K562 (cell line): ENCODE results near the gene ORC4. TPM values are rescaled to one million over a fixed set of nuclear protein-coding genes. Genes with fewer than 3 reads are reported as not detected.

ENCODE experiments used
- ATAC-seq: fragments of 200-7000 bp; cut with Tn5 transposase; 3 replicates; pipeline ENCODE4 v1.9.1; 2020; ENCODE audit warnings: moderate library complexity
- BruUV-seq: library from RNA; stranded (reverse); fragments of 400-500 nt; replicated peaks from 2 replicates; lab custom pipeline; 2021; lab: Mats Ljungman, UMichigan
- CTCF ChIA-PET: fragments of 300-600 bp; formaldehyde crosslinking; extraction: SDS; loops from one replicate; lab custom pipeline; 2021; ENCODE audit warnings: low intra/inter-chr PET ratio; lab: Yijun Ruan, JAX
- POLR2A ChIA-PET: fragments of 300-600, 350-650 bp; sonication (Branson Sonifier 250); formaldehyde crosslinking; extraction: SDS; loops from one replicate; lab custom pipeline; 2021; ENCODE audit warnings: antibody characterized with exemption, inconsistent platforms; lab: Yijun Ruan, JAX
- DNase-seq, 4 experiments: peaks; one replicate each; pipeline versions ENCODE4 v3.0.0 to v3.0.0-alpha.2; 2011 to 2018; ENCODE audit warnings: low spot score in 3 of 4, mixed read lengths in 3 of 4; ENCODE audit errors: extremely low read depth in 1 of 4
- FAIRE-seq: peaks from 2 replicates; lab custom pipeline; 2011; peaks lifted over from hg19 to GRCh38; lab: Jason Lieb, UNC
- H2AFZ ChIP-seq: 2 replicates; pipeline ENCODE4 v1.6.0; 2011; ENCODE audit warnings: low read depth, low read length, control low read depth, inconsistent platforms
- H3K27ac ChIP-seq: fragments of 200-600 bp; 3 replicates; pipeline ENCODE4 v1.8.0; 2011; ENCODE audit warnings: low read depth, mild to moderate bottlenecking, control low read depth, inconsistent platforms, low read length, moderate library complexity, mixed read lengths; ENCODE audit errors: extremely low read depth
- H3K27me3 ChIP-seq, 2 experiments: fragments of 300-600 bp in 1 of 2; 2 replicates in 1 of 2; 3 replicates in 1 of 2; pipeline versions ENCODE4 v1.6.0 to v1.8.0; 2011; ENCODE audit warnings: inconsistent platforms in 2 of 2, low read length in 2 of 2, mild to moderate bottlenecking in 1 of 2, mixed read lengths in 1 of 2, moderate library complexity in 1 of 2; ENCODE audit not compliant: control insufficient read depth in 2 of 2, insufficient read depth in 2 of 2
- H3K36me3 ChIP-seq: fragments of 300-600 bp; 3 replicates; pipeline ENCODE4 v1.8.0; 2011; ENCODE audit warnings: mild to moderate bottlenecking, low read length, inconsistent platforms; ENCODE audit not compliant: control insufficient read depth, insufficient read depth
- H3K4me1 ChIP-seq, 2 experiments: fragments of 200-600 bp in 1 of 2; replicated peaks in 1 of 2; 2 replicates in 1 of 2; 3 replicates in 1 of 2; pipeline versions ENCODE4 v1.5.1 to v1.8.0; 2011; ENCODE audit warnings: inconsistent platforms in 2 of 2, low read length in 2 of 2, mild to moderate bottlenecking in 1 of 2, mixed read lengths in 1 of 2, moderate library complexity in 1 of 2; ENCODE audit not compliant: control insufficient read depth in 2 of 2, insufficient read depth in 2 of 2
- H3K4me2 ChIP-seq: 2 replicates; pipeline ENCODE4 v1.6.1; 2011; ENCODE audit warnings: low read length, control low read depth, inconsistent platforms, mixed read lengths; ENCODE audit not compliant: insufficient read depth
- H3K4me3 ChIP-seq: fragments of 200-600 bp; sonication (generic), shearing (Covaris generic); 2 replicates; pipeline ENCODE4 v1.5.1; 2016; ENCODE audit warnings: control low read depth, inconsistent platforms
- H3K79me2 ChIP-seq: fragments of 200-600 bp; 3 replicates; pipeline ENCODE4 v1.8.0; 2011; ENCODE audit warnings: low read length, inconsistent platforms; ENCODE audit not compliant: control insufficient read depth, insufficient read depth
- H3K9ac ChIP-seq, 2 experiments: 2 replicates each; pipeline versions ENCODE4 v1.6.0 to v1.6.1; 2011; ENCODE audit warnings: low read depth in 2 of 2, low read length in 2 of 2, control low read depth in 1 of 2, inconsistent platforms in 1 of 2, mild to moderate bottlenecking in 1 of 2, mixed read lengths in 1 of 2; ENCODE audit not compliant: insufficient read depth in 1 of 2
- H3K9me1 ChIP-seq: one replicate; pipeline ENCODE4 v1.6.0; 2011; ENCODE audit warnings: inconsistent platforms, mild to moderate bottlenecking, low read length, moderate library complexity; ENCODE audit not compliant: control insufficient read depth, insufficient read depth
- H3K9me3 ChIP-seq: replicated peaks from 2 replicates; pipeline ENCODE4 v1.5.1; 2011; ENCODE audit warnings: low read depth, low read length, inconsistent platforms; ENCODE audit not compliant: control insufficient read depth, insufficient read depth
- H4K20me1 ChIP-seq: replicated peaks from 2 replicates; pipeline ENCODE4 v1.6.1; 2011; ENCODE audit warnings: low read length, inconsistent platforms, mixed read lengths; ENCODE audit not compliant: control insufficient read depth, insufficient read depth
- CSDE1 ChIP-seq, 2 experiments: fragments of 450-650 bp; IDR thresholded peaks; 2 replicates each; pipeline ENCODE4 v1.6.1; 2016; ENCODE audit warnings: mild to moderate bottlenecking in 1 of 2
- EGR1 ChIP-seq: fragments of 450-650 bp; conservative IDR thresholded peaks from 2 replicates; pipeline ENCODE4 v1.6.1; 2017; ENCODE audit warnings: mild to moderate bottlenecking
- NFATC3 ChIP-seq: fragments of 450-650 bp; IDR thresholded peaks from 2 replicates; pipeline ENCODE4 v1.6.1; 2017; ENCODE audit warnings: mild to moderate bottlenecking
- POLR2B ChIP-seq: fragments of 450-650 bp; IDR thresholded peaks from 2 replicates; pipeline ENCODE4 v1.6.1; 2018; ENCODE audit warnings: low read depth; ENCODE audit not compliant: partially characterized antibody
- ZNF695 ChIP-seq: fragments of 450-650 bp; formaldehyde crosslinking; IDR thresholded peaks from 2 replicates; pipeline ENCODE4 v1.4.0; 2020; ENCODE audit warnings: mild to moderate bottlenecking, moderate library complexity
- WGBS: fragments of 100-300 bp; shearing (Covaris generic); methylation state at CpG from one replicate; pipeline ENCODE4 v1.1.6; 2016; ENCODE audit warnings: low coverage, mixed read lengths; ENCODE audit not compliant: insufficient coverage; ENCODE audit errors: missing lambda C conversion rate; 5-methylcytosine and 5-hydroxymethylcytosine counted together
- in situ Hi-C: fragments of 300-500 bp; cut with MboI; formaldehyde crosslinking; loops from 4 replicates; pipeline ENCODE4 v1.15.0; 2018; ENCODE audit warnings: inconsistent platforms, mixed read lengths
- intact Hi-C: fragments of 100-400 bp; cut with micrococcal nuclease; formaldehyde crosslinking; loops from 2 replicates; pipeline ENCODE4 v1.14.2; 2022
- polyA plus RNA-seq, 8 experiments: library from polyadenylated mRNA; depleted of rRNA in 4 of 8; stranded (reverse) in 5 of 8; unstranded in 3 of 8; fragments of >200 nt; fragmentation: Nextera tagmentation in 2 of 8; fragmentation: Illumina TruSeq in 1 of 8; extraction: Ambion mirVana in 2 of 8; extraction: Trizol in 1 of 8; gene quantifications; 2 replicates each; pipeline versions ENCODE4 v1.2.1 to v1.2.3, GENCODE V29; 2011 to 2014; ENCODE audit warnings: inconsistent platforms in 1 of 8, missing spikeins in 1 of 8
- total RNA-seq, 7 experiments: library from RNA; depleted of rRNA in 6 of 7; stranded (reverse); fragments of >200 nt in 6 of 7; fragmentation: Illumina TruSeq in 2 of 7; extraction: Trizol in 2 of 7; gene quantifications; 2 replicates each; pipeline versions ENCODE4 v1.2.1 to v1.2.3, GENCODE V29; 2011 to 2021; ENCODE audit warnings: low replicate concordance in 1 of 7
- TF ChIP-seq, protein P1 (sequence below): fragments of 450-650 bp; IDR thresholded peaks from 2 replicates; pipeline ENCODE4 v1.6.1; 2018; ENCODE audit warnings: mild to moderate bottlenecking, low read depth; ENCODE audit not compliant: partially characterized antibody
- TF ChIP-seq, protein P2 (sequence below): sonication (generic); formaldehyde crosslinking; IDR thresholded peaks from 2 replicates; pipeline ENCODE4 v1.8.0; 2023; ENCODE audit warnings: mild to moderate bottlenecking, missing genetic modification reagents
- TF ChIP-seq, protein P3 (sequence below): fragments of 450-650 bp; formaldehyde crosslinking; IDR thresholded peaks from 2 replicates; pipeline ENCODE4 v1.4.0; 2020; ENCODE audit warnings: mild to moderate bottlenecking, moderate library complexity
- TF ChIP-seq, protein P4 (sequence below): fragments of 250-450 bp; sonication (Bioruptor Pico); IDR thresholded peaks from 2 replicates; pipeline ENCODE4 v1.8.0; 2021; ENCODE audit warnings: moderate library complexity, mild to moderate bottlenecking, inconsistent platforms
- TF ChIP-seq, protein P5 (sequence below), 3 experiments: fragments of 200-800 bp in 1 of 3; fragments of 250-450 bp in 1 of 3; fragments of 450-650 bp in 1 of 3; sonication (Bioruptor Pico) in 1 of 3; sonication (Bioruptor generic) in 1 of 3; formaldehyde crosslinking in 1 of 3; IDR thresholded peaks; 2 replicates each; pipeline versions ENCODE4 v1.6.1 to v1.8.0; 2016 to 2022; ENCODE audit warnings: mild to moderate bottlenecking in 2 of 3, missing genetic modification characterization in 2 of 3, missing compliant biosample characterization in 1 of 3, moderate library complexity in 1 of 3

Gene ORC4
- total and polyA plus RNA-seq, 9 of the 15 experiments (the other 6 are each of a cell fraction or from before 2014, with no cell fraction given), result 58.6 to 100 (median 70.5) TPM

DNA sequence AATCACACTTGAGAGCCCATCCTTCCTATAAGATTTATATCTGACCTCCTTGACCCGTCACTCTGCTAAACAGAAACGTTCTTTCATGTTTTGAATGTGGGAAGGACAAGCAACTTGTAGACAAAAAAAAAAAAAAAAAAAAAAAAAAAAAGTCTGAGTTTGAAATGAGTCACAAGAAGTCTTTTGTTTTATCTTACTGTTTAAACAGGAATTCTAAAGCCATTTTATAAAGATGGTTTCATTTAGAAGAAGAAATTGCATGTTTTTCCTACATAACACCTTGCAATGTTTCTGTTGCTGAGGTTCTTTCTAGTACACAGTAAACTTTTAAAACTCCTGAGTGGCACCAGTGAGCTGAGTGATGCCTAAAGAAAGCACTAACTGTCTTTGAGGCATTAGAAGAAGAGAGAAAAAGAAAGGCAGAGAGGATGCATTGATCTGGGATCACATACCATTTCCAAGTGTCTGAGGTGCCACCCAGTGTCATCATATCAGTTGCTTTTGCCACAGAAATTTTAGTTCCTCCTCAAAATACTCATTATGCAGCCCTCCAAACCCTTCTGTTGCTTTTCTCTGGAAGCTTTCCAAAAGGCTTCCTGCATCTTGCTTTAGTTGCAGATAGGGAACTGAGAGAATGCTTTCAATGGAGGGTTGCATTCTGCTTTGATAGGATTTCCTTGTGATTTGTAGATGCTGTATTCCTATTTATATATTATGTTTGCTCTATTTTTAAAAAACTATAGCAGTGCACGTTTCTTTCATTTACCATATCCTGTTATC is 106.6 kb downstream of the ORC4 start:
- Histone ChIP-seq H3K4me3 (no peak overlapping the region), H4K20me1 (0 out of 2 replicates have a peak, but pooled peaks cover 2% of the 10 kb centered on the region), H3K9me3 (no peaks in the 10 kb centered on the region), H3K79me2 (no peaks in the 10 kb centered on the region), H3K4me2 (no peak overlapping the region), H3K9me1 (no peaks in the 10 kb centered on the region), H3K9ac (no peak overlapping the region), H3K27me3 (no peaks in the 10 kb centered on the region), H2AFZ (no peak overlapping the region), H3K27ac (no peak overlapping the region), H3K36me3 (no peaks in the 10 kb centered on the region), H3K4me1 (no peaks in the 10 kb centered on the region)
- BruUV-seq, result no TSS peak
- in situ Hi-C loops, result loop anchor here (25.0 kb wide), 3 partner anchors 377 to 1177 kb away; no protein-coding TSS in a partner anchor
- ChIA-PET CTCF (no interaction called here), POLR2A (no interaction called here)
- DNase-seq (no peak), ATAC-seq (no peak), FAIRE-seq (no peak)
- WGBS, result 2% methylated on average over 3 of the region's 3 CpGs
- intact Hi-C loops, result loop anchor here (5.0 kb wide), 1 partner anchor 1252 kb away; no protein-coding TSS in a partner anchor
- TF ChIP-seq, protein P1, sequence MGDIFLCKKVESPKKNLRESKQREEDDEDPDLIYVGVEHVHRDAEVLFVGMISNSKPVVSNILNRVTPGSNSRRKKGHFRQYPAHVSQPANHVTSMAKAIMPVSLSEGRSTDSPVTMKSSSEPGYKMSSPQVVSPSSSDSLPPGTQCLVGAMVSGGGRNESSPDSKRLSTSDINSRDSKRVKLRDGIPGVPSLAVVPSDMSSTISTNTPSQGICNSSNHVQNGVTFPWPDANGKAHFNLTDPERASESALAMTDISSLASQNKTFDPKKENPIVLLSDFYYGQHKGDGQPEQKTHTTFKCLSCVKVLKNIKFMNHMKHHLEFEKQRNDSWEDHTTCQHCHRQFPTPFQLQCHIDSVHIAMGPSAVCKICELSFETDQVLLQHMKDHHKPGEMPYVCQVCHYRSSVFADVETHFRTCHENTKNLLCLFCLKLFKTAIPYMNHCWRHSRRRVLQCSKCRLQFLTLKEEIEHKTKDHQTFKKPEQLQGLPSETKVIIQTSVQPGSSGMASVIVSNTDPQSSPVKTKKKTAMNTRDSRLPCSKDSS, result no peak
- TF ChIP-seq, protein P2, sequence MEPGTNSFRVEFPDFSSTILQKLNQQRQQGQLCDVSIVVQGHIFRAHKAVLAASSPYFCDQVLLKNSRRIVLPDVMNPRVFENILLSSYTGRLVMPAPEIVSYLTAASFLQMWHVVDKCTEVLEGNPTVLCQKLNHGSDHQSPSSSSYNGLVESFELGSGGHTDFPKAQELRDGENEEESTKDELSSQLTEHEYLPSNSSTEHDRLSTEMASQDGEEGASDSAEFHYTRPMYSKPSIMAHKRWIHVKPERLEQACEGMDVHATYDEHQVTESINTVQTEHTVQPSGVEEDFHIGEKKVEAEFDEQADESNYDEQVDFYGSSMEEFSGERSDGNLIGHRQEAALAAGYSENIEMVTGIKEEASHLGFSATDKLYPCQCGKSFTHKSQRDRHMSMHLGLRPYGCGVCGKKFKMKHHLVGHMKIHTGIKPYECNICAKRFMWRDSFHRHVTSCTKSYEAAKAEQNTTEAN (CRISPR knock-in tag), result no peak
- TF ChIP-seq, protein P3, sequence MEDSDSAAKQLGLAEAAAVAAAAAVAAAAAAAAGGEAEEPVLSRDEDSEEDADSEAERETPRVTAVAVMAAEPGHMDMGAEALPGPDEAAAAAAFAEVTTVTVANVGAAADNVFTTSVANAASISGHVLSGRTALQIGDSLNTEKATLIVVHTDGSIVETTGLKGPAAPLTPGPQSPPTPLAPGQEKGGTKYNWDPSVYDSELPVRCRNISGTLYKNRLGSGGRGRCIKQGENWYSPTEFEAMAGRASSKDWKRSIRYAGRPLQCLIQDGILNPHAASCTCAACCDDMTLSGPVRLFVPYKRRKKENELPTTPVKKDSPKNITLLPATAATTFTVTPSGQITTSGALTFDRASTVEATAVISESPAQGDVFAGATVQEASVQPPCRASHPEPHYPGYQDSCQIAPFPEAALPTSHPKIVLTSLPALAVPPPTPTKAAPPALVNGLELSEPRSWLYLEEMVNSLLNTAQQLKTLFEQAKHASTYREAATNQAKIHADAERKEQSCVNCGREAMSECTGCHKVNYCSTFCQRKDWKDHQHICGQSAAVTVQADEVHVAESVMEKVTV (CRISPR knock-in tag), result no peak
- no peak for TF ChIP-seq POLR2B
- TF ChIP-seq, protein P4, sequence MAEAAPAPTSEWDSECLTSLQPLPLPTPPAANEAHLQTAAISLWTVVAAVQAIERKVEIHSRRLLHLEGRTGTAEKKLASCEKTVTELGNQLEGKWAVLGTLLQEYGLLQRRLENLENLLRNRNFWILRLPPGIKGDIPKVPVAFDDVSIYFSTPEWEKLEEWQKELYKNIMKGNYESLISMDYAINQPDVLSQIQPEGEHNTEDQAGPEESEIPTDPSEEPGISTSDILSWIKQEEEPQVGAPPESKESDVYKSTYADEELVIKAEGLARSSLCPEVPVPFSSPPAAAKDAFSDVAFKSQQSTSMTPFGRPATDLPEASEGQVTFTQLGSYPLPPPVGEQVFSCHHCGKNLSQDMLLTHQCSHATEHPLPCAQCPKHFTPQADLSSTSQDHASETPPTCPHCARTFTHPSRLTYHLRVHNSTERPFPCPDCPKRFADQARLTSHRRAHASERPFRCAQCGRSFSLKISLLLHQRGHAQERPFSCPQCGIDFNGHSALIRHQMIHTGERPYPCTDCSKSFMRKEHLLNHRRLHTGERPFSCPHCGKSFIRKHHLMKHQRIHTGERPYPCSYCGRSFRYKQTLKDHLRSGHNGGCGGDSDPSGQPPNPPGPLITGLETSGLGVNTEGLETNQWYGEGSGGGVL (CRISPR knock-in tag), result no peak
- no peak for TF ChIP-seq CSDE1 (IDR thresholded peaks at IDR 0.05)
- no peak for TF ChIP-seq NFATC3
- TF ChIP-seq, protein P5, sequence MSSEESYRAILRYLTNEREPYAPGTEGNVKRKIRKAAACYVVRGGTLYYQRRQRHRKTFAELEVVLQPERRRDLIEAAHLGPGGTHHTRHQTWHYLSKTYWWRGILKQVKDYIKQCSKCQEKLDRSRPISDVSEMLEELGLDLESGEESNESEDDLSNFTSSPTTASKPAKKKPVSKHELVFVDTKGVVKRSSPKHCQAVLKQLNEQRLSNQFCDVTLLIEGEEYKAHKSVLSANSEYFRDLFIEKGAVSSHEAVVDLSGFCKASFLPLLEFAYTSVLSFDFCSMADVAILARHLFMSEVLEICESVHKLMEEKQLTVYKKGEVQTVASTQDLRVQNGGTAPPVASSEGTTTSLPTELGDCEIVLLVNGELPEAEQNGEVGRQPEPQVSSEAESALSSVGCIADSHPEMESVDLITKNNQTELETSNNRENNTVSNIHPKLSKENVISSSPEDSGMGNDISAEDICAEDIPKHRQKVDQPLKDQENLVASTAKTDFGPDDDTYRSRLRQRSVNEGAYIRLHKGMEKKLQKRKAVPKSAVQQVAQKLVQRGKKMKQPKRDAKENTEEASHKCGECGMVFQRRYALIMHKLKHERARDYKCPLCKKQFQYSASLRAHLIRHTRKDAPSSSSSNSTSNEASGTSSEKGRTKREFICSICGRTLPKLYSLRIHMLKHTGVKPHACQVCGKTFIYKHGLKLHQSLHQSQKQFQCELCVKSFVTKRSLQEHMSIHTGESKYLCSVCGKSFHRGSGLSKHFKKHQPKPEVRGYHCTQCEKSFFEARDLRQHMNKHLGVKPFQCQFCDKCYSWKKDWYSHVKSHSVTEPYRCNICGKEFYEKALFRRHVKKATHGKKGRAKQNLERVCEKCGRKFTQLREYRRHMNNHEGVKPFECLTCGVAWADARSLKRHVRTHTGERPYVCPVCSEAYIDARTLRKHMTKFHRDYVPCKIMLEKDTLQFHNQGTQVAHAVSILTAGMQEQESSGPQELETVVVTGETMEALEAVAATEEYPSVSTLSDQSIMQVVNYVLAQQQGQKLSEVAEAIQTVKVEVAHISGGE (CRISPR knock-in tag; IDR thresholded peaks at IDR 0.05), result no peak
- TF ChIP-seq ZNF695 (CRISPR knock-in tag), result no peak
- TF ChIP-seq EGR1, result no peak
